ENCODE data around the gene CHN1.

CHN1 gene

DNA sequence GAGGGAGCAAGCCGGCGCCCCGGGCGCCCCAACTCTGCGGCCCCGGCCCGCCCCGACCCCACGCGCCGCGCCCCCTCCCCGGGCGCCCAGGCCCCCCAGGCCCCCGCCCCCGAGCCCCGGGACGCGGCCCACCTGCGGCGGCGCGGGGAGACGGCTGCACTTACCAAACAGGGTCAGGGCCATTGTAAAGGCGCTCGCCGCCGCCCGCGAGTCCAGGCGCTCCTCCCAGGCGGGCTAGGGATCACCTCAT is 526 bp downstream of the CHN1 start:
- Histone ChIP-seq H3K4ac (ENCODE audit: low read depth in 1 of 2, low read length in 2 of 2) (peak overlapping the region; percentile 55 to 81), H3K79me1 (replicated peaks; ENCODE audit: low read length, poor library complexity, severe bottlenecking) (no peaks in the 10 kb centered on the region), H3K18ac (ENCODE audit: low read depth in 1 of 2, low read length in 2 of 2) (peak overlapping the region; percentile 77 to 88), H3K27me3 (ENCODE audit: control insufficient read depth in 1 of 2, insufficient read depth in 1 of 2, low read length in 2 of 2) (peaks cover 27 to 39% of the 10 kb centered on the region in 2 experiments), H3K9ac (ENCODE audit: low read length) (peak overlapping the region; percentile 58), H2BK15ac (ENCODE audit: low read depth, poor library complexity, severe bottlenecking) (peak overlapping the region; percentile 89), H3K36me3 (ENCODE audit: control insufficient read depth in 1 of 2, insufficient read depth in 2 of 2, low read depth in 1 of 2, low read length in 2 of 2) (no peaks in the 10 kb centered on the region), H4K8ac (ENCODE audit: low read length) (no peak overlapping the region), H3K14ac (ENCODE audit: low read length in 2 of 2) (peak overlapping the region in 1 of 2 experiments; percentile 18), H3K27ac (ENCODE audit: low read length, poor library complexity, severe bottlenecking) (no peak overlapping the region), H3K4me2 (ENCODE audit: low read length, poor library complexity, severe bottlenecking) (peak overlapping the region; percentile 98), H2AFZ (ENCODE audit: low read depth, low read length) (peak overlapping the region; percentile 18), H4K91ac (ENCODE audit: low read length) (peak overlapping the region; percentile 78), H2BK12ac (ENCODE audit: low read length in 2 of 2) (no peak overlapping the region), H2BK120ac (ENCODE audit: low read depth, low read length) (peak overlapping the region; percentile 88), H3K4me1 (ENCODE audit: control insufficient read depth, insufficient read depth, low read depth, low read length) (peaks cover 8% of the 10 kb centered on the region), H2BK5ac (ENCODE audit: low read depth, low read length, poor library complexity, severe bottlenecking) (no peak overlapping the region), H2AK5ac (ENCODE audit: low read length, severe bottlenecking) (no peak overlapping the region), H3K9me3 (ENCODE audit: control insufficient read depth, low read length) (no peaks in the 10 kb centered on the region), H3K4me3 (ENCODE audit: insufficient read depth in 1 of 2, low read depth in 1 of 2, low read length in 2 of 2) (peak overlapping the region; percentile 72 to 77), H3K23ac (ENCODE audit: low read length in 2 of 2) (no peak overlapping the region)
- DNase-seq: no peak
- 1% methylated on average over 20 of the region's 32 CpGs for WGBS

DNA sequence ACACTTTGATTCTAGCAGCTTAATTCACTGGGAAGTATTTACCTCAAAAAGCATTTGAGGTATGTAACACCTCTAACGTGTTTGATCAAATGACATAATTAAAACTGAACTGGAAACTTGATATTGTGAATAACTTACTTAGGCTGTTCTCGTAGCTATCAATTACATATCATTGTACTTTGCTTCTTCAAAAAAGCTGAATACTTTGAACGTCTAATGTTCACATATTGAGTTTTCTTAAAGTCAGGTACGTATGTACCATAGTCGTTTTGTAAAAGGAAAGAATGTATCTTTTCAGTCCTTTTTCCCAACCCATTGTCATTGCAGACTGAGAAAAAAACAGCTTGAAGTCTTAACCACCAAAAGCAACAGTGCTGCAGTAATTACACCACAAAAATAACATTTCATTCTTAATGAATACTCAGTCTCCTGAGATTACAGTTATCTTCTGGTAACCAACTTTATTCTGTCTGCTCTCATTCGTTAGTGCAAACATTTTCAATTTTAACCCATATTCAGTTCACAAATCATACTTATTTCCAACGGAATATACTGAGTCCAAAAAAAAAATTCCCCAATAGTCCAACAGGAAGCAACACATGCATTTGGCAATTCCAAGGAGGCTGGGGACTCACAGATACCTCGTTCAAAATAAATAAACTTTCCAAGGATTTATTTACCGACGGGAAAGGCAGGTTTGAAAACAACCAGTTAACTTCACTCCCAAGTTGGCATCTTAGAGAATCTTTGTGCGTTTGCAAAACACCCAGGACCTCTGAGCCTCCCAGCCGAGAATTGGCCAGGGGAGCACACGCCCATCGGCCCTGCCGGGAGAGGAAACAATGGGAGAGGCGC is 1.1 kb downstream of the CHN1 start:
- Histone ChIP-seq H3K27me3 (ENCODE audit: control insufficient read depth in 1 of 2, insufficient read depth in 1 of 2, low read length in 2 of 2) (peaks cover 27 to 39% of the 10 kb centered on the region in 2 experiments), H3K4ac (ENCODE audit: low read depth in 1 of 2, low read length in 2 of 2) (no peak overlapping the region), H3K4me2 (ENCODE audit: low read length, poor library complexity, severe bottlenecking) (peak overlapping the region; percentile 60), H3K79me1 (replicated peaks; ENCODE audit: low read length, poor library complexity, severe bottlenecking) (no peaks in the 10 kb centered on the region), H3K27ac (ENCODE audit: low read length, poor library complexity, severe bottlenecking) (no peak overlapping the region), H3K4me3 (ENCODE audit: insufficient read depth in 1 of 2, low read depth in 1 of 2, low read length in 2 of 2) (peak overlapping the region; percentile 65 to 77), H2BK15ac (ENCODE audit: low read depth, poor library complexity, severe bottlenecking) (no peak overlapping the region), H2BK120ac (ENCODE audit: low read depth, low read length) (peak overlapping the region; percentile 88), H2AFZ (ENCODE audit: low read depth, low read length) (no peak overlapping the region), H3K36me3 (ENCODE audit: control insufficient read depth in 1 of 2, insufficient read depth in 2 of 2, low read depth in 1 of 2, low read length in 2 of 2) (no peaks in the 10 kb centered on the region), H3K4me1 (ENCODE audit: control insufficient read depth, insufficient read depth, low read depth, low read length) (peaks cover 8% of the 10 kb centered on the region), H4K8ac (ENCODE audit: low read length) (no peak overlapping the region), H2BK12ac (ENCODE audit: low read length in 2 of 2) (no peak overlapping the region), H3K23ac (ENCODE audit: low read length in 2 of 2) (no peak overlapping the region), H3K18ac (ENCODE audit: low read depth in 1 of 2, low read length in 2 of 2) (no peak overlapping the region), H3K14ac (ENCODE audit: low read length in 2 of 2) (no peak overlapping the region), H2AK5ac (ENCODE audit: low read length, severe bottlenecking) (no peak overlapping the region), H4K91ac (ENCODE audit: low read length) (no peak overlapping the region), H3K9ac (ENCODE audit: low read length) (peak overlapping the region; percentile 58), H3K9me3 (ENCODE audit: control insufficient read depth, low read length) (no peaks in the 10 kb centered on the region), H2BK5ac (ENCODE audit: low read depth, low read length, poor library complexity, severe bottlenecking) (no peak overlapping the region)
- peak; percentile 33 for DNase-seq
- 13% methylated on average over 14 of the region's 16 CpGs for WGBS

DNA sequence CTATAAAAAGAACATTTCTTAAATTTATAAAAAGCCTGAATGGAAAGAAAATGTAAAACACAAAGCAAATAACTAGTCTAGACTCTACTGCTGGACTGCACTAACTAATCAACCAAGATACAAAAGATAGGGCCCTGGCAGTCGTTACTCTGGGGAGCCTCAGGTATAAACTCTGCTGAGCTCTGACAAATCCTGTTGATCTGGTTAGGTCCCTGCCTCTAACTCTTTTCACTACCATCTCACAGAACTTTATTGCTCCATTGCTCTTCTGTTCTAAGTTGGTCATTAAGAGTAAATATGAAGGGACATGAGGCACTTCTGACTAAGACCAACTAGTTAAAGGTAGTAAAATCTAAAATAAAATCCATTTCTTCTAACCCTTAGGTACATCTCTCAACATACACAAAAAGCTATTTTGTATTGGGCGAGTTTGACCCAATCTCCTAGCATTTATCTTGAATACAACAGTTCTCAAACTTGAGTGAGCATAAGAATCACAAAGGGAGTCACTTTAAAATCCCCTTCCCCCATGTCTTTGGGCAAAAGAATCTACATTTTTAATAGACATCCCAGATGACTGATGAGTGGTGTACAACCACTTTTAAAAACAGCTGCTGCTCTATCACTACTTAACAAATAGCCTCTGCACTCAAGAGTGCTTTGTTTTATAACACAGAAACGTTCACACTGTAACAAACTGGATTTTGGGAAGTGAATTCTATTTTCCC is 2.5 kb downstream of the CHN1 start:
- no peak overlapping the region for H3K9ac ChIP-seq (ENCODE audit: low read length)
- no peak overlapping the region for H3K27ac ChIP-seq (ENCODE audit: low read length, poor library complexity, severe bottlenecking)
- peaks cover 22 to 36% of the 10 kb centered on the region in 2 experiments for H3K27me3 ChIP-seq (ENCODE audit: control insufficient read depth in 1 of 2, insufficient read depth in 1 of 2, low read length in 2 of 2)
- no peak overlapping the region for H3K4me3 ChIP-seq (ENCODE audit: insufficient read depth in 1 of 2, low read depth in 1 of 2, low read length in 2 of 2)
- H4K8ac ChIP-seq (ENCODE audit: low read length): no peak overlapping the region
- no peak overlapping the region for H2AK5ac ChIP-seq (ENCODE audit: low read length, severe bottlenecking)
- H3K4ac ChIP-seq (ENCODE audit: low read depth in 1 of 2, low read length in 2 of 2): no peak overlapping the region
- H2AFZ ChIP-seq (ENCODE audit: low read depth, low read length): no peak overlapping the region
- no peak overlapping the region for H3K14ac ChIP-seq (ENCODE audit: low read length in 2 of 2)
- H3K23ac ChIP-seq (ENCODE audit: low read length in 2 of 2): no peak overlapping the region
- no peaks in the 10 kb centered on the region for H3K79me1 ChIP-seq (replicated peaks; ENCODE audit: low read length, poor library complexity, severe bottlenecking)
- no peak overlapping the region for H2BK120ac ChIP-seq (ENCODE audit: low read depth, low read length)
- 46% methylated on average over 2 of the region's 3 CpGs for WGBS
- H3K9me3 ChIP-seq (ENCODE audit: control insufficient read depth, low read length): no peaks in the 10 kb centered on the region
- no peak overlapping the region for H3K4me2 ChIP-seq (ENCODE audit: low read length, poor library complexity, severe bottlenecking)
- H2BK12ac ChIP-seq (ENCODE audit: low read length in 2 of 2): no peak overlapping the region
- no peak overlapping the region for H4K91ac ChIP-seq (ENCODE audit: low read length)
- H2BK5ac ChIP-seq (ENCODE audit: low read depth, low read length, poor library complexity, severe bottlenecking): no peak overlapping the region
- DNase-seq: no peak
- H3K4me1 ChIP-seq (ENCODE audit: control insufficient read depth, insufficient read depth, low read depth, low read length): peaks cover 8% of the 10 kb centered on the region
- H2BK15ac ChIP-seq (ENCODE audit: low read depth, poor library complexity, severe bottlenecking): no peak overlapping the region
- no peaks in the 10 kb centered on the region for H3K36me3 ChIP-seq (ENCODE audit: control insufficient read depth in 1 of 2, insufficient read depth in 2 of 2, low read depth in 1 of 2, low read length in 2 of 2)
- H3K18ac ChIP-seq (ENCODE audit: low read depth in 1 of 2, low read length in 2 of 2): no peak overlapping the region

DNA sequence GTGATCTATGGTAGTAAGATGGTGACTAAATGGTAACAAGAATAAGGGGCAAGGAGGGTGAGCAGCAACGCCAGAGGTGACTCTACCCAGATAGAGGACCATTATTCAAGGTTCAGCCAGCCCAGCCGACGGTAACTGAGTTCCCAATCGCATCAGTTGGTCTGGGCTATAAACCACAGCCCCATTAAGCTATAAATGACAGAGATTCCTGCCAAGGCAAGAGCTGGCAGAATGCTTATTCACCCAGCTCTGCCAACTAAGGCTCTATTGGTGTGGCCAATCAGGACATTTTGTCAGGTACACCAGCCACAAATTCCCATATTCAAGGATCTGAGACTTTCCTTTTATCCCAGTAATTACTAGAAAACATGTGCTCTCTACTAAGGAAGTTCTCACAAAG is 3.6 kb downstream of the CHN1 start:
- H4K8ac ChIP-seq (ENCODE audit: low read length): no peak overlapping the region
- H3K36me3 ChIP-seq (ENCODE audit: control insufficient read depth in 1 of 2, insufficient read depth in 2 of 2, low read depth in 1 of 2, low read length in 2 of 2): no peaks in the 10 kb centered on the region
- peaks cover 11 to 25% of the 10 kb centered on the region in 2 experiments for H3K27me3 ChIP-seq (ENCODE audit: control insufficient read depth in 1 of 2, insufficient read depth in 1 of 2, low read length in 2 of 2)
- DNase-seq: no peak
- no peak overlapping the region for H2AFZ ChIP-seq (ENCODE audit: low read depth, low read length)
- no peak overlapping the region for H3K4me3 ChIP-seq (ENCODE audit: insufficient read depth in 1 of 2, low read depth in 1 of 2, low read length in 2 of 2)
- no peak overlapping the region for H2AK5ac ChIP-seq (ENCODE audit: low read length, severe bottlenecking)
- H3K9me3 ChIP-seq (ENCODE audit: control insufficient read depth, low read length): no peaks in the 10 kb centered on the region
- 83% methylated on average over 4 of the region's 4 CpGs for WGBS
- no peak overlapping the region for H3K27ac ChIP-seq (ENCODE audit: low read length, poor library complexity, severe bottlenecking)
- no peak overlapping the region for H3K4me2 ChIP-seq (ENCODE audit: low read length, poor library complexity, severe bottlenecking)
- no peak overlapping the region for H2BK12ac ChIP-seq (ENCODE audit: low read length in 2 of 2)
- H3K18ac ChIP-seq (ENCODE audit: low read depth in 1 of 2, low read length in 2 of 2): no peak overlapping the region
- no peak overlapping the region for H3K4ac ChIP-seq (ENCODE audit: low read depth in 1 of 2, low read length in 2 of 2)
- no peak overlapping the region for H2BK15ac ChIP-seq (ENCODE audit: low read depth, poor library complexity, severe bottlenecking)
- no peaks in the 10 kb centered on the region for H3K79me1 ChIP-seq (replicated peaks; ENCODE audit: low read length, poor library complexity, severe bottlenecking)
- no peak overlapping the region for H4K91ac ChIP-seq (ENCODE audit: low read length)
- H2BK5ac ChIP-seq (ENCODE audit: low read depth, low read length, poor library complexity, severe bottlenecking): no peak overlapping the region
- H3K4me1 ChIP-seq (ENCODE audit: control insufficient read depth, insufficient read depth, low read depth, low read length): peaks cover 8% of the 10 kb centered on the region
- H3K9ac ChIP-seq (ENCODE audit: low read length): no peak overlapping the region
- H2BK120ac ChIP-seq (ENCODE audit: low read depth, low read length): no peak overlapping the region
- H3K14ac ChIP-seq (ENCODE audit: low read length in 2 of 2): no peak overlapping the region
- no peak overlapping the region for H3K23ac ChIP-seq (ENCODE audit: low read length in 2 of 2)
